ENCODE data around the gene TMEM82. TPM values are rescaled to one million over a fixed set of nuclear protein-coding genes. Genes with fewer than 3 reads are reported as not detected.
A peak's percentile ranks its signal among the peaks of the same experiment; 100 is the strongest.

Gene TMEM82
- total RNA-seq, 4 donors from 2014 or later = 0.33 TPM; not detected in 3

- Histone ChIP-seq H3K9me3 (no peaks in the 10 kb centered on the region), H3K4me1 (peaks cover 0 to 15% of the 10 kb centered on the region in 2 donors), H3K4me3 (no peak overlapping the region), H3K36me3 (no peaks in the 10 kb centered on the region), H3K27me3 (peaks cover 24 to 35% (median 30%) of the 10 kb centered on the region in 3 donors), H3K27ac (peak overlapping the region; percentile 24 to 54 (median 39))
- no peak for TF ChIP-seq CTCF (IDR thresholded peaks at IDR 0.05 in 4 of 5, conservative IDR thresholded peaks at IDR 0.05 in 1 of 5)
- TF ChIP-seq POLR2A (IDR thresholded peaks at IDR 0.05) = no peak
- in situ Hi-C loops (cut with MboI; ENCODE audit: low sequenced_read_pairs in 4 of 4) = no loop called here
- no peak for DNase-seq
- intact Hi-C loops (cut with DNase I; ENCODE audit: low total_unique reads) = no loop called here
- no peak for ATAC-seq
Observed at GRCh38 chr1:15761366-15762128, 19.2 kb downstream of the TMEM82 start.

GRCh38 chr1:15762546-15762945 lies 20.2 kb downstream of the TMEM82 start:
- Histone ChIP-seq H3K27ac (no peak overlapping the region), H3K9me3 (no peaks in the 10 kb centered on the region), H3K4me3 (no peak overlapping the region), H3K36me3 (no peaks in the 10 kb centered on the region), H3K4me1 (peaks cover 0 to 15% of the 10 kb centered on the region in 2 donors), H3K27me3 (peaks cover 24 to 33% (median 27%) of the 10 kb centered on the region in 3 donors)
- intact Hi-C loops (cut with DNase I; ENCODE audit: low total_unique reads) (no loop called here), in situ Hi-C loops (cut with MboI; ENCODE audit: low sequenced_read_pairs in 4 of 4) (no loop called here)
- no peak for ATAC-seq
- TF ChIP-seq POLR2A (IDR thresholded peaks at IDR 0.05) = no peak
- no peak for TF ChIP-seq CTCF (IDR thresholded peaks at IDR 0.05 in 4 of 5, conservative IDR thresholded peaks at IDR 0.05 in 1 of 5)
- DNase-seq = no peak

DNA sequence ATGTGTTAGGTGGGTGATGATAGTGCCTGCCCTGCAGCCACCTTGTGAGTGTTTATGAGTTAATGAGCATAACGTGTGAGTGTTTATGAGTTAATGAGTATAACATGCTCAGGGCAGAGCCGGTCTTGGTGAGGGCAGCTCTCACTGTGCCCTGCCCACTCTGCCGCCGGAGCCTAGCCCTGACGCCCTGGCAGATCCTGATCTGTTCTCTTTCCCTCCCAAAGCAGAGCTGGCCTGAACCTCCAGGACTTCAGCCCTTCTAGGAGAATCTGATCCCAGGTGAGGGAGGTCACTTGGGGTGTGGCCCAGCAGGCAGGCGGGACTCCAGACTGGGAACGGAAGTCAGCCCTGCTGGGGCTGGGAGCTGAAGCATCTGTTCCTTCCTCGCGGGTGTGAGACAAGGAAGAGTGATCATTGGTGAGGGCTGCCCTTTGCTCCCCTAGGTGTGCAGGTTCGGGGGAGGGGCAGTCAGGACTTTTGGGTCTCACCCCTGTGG lies 22.0 kb downstream of the TMEM82 start:
- in situ Hi-C loops (cut with MboI; ENCODE audit: low sequenced_read_pairs in 4 of 4) = no loop called here

DNA sequence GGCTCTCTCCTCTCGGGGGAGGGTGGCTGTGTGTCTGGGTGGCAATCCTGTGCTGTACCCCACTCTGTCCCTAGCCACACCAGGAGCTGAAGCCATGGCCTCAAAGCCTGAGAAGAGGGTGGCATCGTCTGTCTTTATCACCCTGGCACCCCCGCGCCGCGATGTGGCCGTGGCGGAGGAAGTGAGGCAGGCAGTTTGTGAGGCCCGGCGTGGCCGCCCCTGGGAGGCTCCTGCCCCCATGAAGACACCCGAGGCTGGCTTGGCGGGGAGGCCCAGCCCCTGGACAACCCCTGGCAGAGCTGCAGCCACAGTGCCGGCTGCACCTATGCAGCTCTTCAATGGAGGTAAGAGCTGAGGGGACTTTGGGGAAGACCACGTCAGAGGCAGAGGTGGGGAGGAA lies 22.6 kb downstream of the TMEM82 start:
- H3K4me1 ChIP-seq = no peaks in the 10 kb centered on the region
- no peak for ATAC-seq

More for the DNA sequence above, 22.0 kb downstream of the TMEM82 start:
- DNase-seq (no peak), ATAC-seq (no peak)
- Histone ChIP-seq H3K4me3 (no peak overlapping the region), H3K27me3 (peaks cover 13 to 18% (median 15%) of the 10 kb centered on the region in 3 donors), H3K27ac (no peak overlapping the region), H3K36me3 (no peaks in the 10 kb centered on the region), H3K4me1 (peaks cover 0 to 4% of the 10 kb centered on the region in 2 donors), H3K9me3 (no peaks in the 10 kb centered on the region)
- intact Hi-C loops (cut with DNase I; ENCODE audit: low total_unique reads) = no loop called here
- TF ChIP-seq CTCF (IDR thresholded peaks at IDR 0.05 in 4 of 5, conservative IDR thresholded peaks at IDR 0.05 in 1 of 5) = no peak
- TF ChIP-seq POLR2A (IDR thresholded peaks at IDR 0.05) = no peak

More for the DNA sequence above, 22.6 kb downstream of the TMEM82 start:
- H3K9me3 ChIP-seq = no peaks in the 10 kb centered on the region
- peaks cover 7 to 13% (median 9%) of the 10 kb centered on the region in 3 donors for H3K27me3 ChIP-seq
- in situ Hi-C loops (cut with MboI; ENCODE audit: low sequenced_read_pairs in 4 of 4) (no loop called here), intact Hi-C loops (cut with DNase I; ENCODE audit: low total_unique reads) (no loop called here)
- TF ChIP-seq CTCF (IDR thresholded peaks at IDR 0.05 in 4 of 5, conservative IDR thresholded peaks at IDR 0.05 in 1 of 5) (no peak), POLR2A (IDR thresholded peaks at IDR 0.05) (no peak)
- no peak overlapping the region for H3K4me3 ChIP-seq
- no peak overlapping the region for H3K27ac ChIP-seq
- H3K36me3 ChIP-seq = no peaks in the 10 kb centered on the region
- DNase-seq = no peak
